Neutrophil (primary cell): ENCODE measurements around the gene PRSS2.
"Not testable (repeated sequence)": the region's sequence is repeated elsewhere in the genome, so short reads cannot be mapped to it uniquely, and the experiment has no call there.

Source experiments
- H3K27ac ChIP-seq: fragments of 200-600 bp; sonication (generic); 2 replicates; pipeline ENCODE4 v1.5.1; 2016; ENCODE audit warnings: mild to moderate bottlenecking, moderate library complexity
- H3K27me3 ChIP-seq: fragments of 200-600 bp; sonication (generic); 2 replicates; pipeline ENCODE4 v1.6.0; 2016; ENCODE audit warnings: mild to moderate bottlenecking
- H3K36me3 ChIP-seq: fragments of 200-600 bp; sonication (generic); 2 replicates; pipeline ENCODE4 v1.5.1; 2017
- H3K4me1 ChIP-seq, 2 experiments: fragments of 200-600 bp in 1 of 2; sonication (generic) in 1 of 2; 1 replicate in 1 of 2; 2 replicates in 1 of 2; pipeline versions ENCODE4 v1.5.1 to v1.6.1; 2013 to 2016; ENCODE audit warnings: low read depth in 1 of 2, low read length in 1 of 2, mild to moderate bottlenecking in 1 of 2, moderate library complexity in 1 of 2; ENCODE audit not compliant: control insufficient read depth in 1 of 2, insufficient read depth in 1 of 2
- H3K4me3 ChIP-seq, 2 experiments: fragments of 200-600 bp in 1 of 2; sonication (generic) in 1 of 2; 1 replicate in 1 of 2; 2 replicates in 1 of 2; pipeline ENCODE4 v1.5.1; 2013 to 2016; ENCODE audit warnings: low read depth in 1 of 2, low read length in 1 of 2, mild to moderate bottlenecking in 1 of 2, moderate library complexity in 1 of 2
- H3K9me3 ChIP-seq: fragments of 200-600 bp; sonication (generic); 2 replicates; pipeline ENCODE4 v1.5.1; 2016
- CTCF ChIP-seq: fragments of 200-600 bp; sonication (generic); IDR thresholded peaks from 2 replicates; pipeline ENCODE4 v1.5.1; 2016; ENCODE audit warnings: antibody characterized with exemption

PRSS2 gene

GRCh38 chr7:142773230-142773629 lies 2.5 kb downstream of the PRSS2 start:
- Histone ChIP-seq H3K27ac (no peak overlapping the region), H3K9me3 (no peaks in the 10 kb centered on the region), H3K36me3 (no peaks in the 10 kb centered on the region), H3K4me1 (no peaks in the 10 kb centered on the region), H3K27me3 (no peaks in the 10 kb centered on the region), H3K4me3 (no peak overlapping the region)
- no peak for TF ChIP-seq CTCF

GRCh38 chr7:142773937-142774744 lies 3.4 kb downstream of the PRSS2 start:
- H3K4me3 ChIP-seq: no peak overlapping the region
- no peaks in the 10 kb centered on the region for H3K27me3 ChIP-seq
- H3K36me3 ChIP-seq: no peaks in the 10 kb centered on the region
- no peaks in the 10 kb centered on the region for H3K9me3 ChIP-seq
- no peak overlapping the region for H3K27ac ChIP-seq
- TF ChIP-seq CTCF: no peak
- no peaks in the 10 kb centered on the region for H3K4me1 ChIP-seq

GRCh38 chr7:142774826-142775225 lies 4.1 kb downstream of the PRSS2 start:
- Histone ChIP-seq H3K27ac (no peak overlapping the region), H3K27me3 (no peaks in the 10 kb centered on the region), H3K4me3 (no peak overlapping the region), H3K36me3 (no peaks in the 10 kb centered on the region), H3K4me1 (no peaks in the 10 kb centered on the region), H3K9me3 (no peaks in the 10 kb centered on the region)
- TF ChIP-seq CTCF: no peak

- not testable (repeated sequence) for H3K36me3 ChIP-seq, H3K27ac ChIP-seq, H3K9me3 ChIP-seq, H3K4me1 ChIP-seq, H3K27me3 ChIP-seq, H3K4me3 ChIP-seq
These were observed 4.8 kb downstream of the PRSS2 start for GRCh38 chr7:142775351-142776115.

GRCh38 chr7:142776206-142776844 lies 5.6 kb downstream of the PRSS2 start:
- Histone ChIP-seq H3K9me3 (no peaks in the 10 kb centered on the region), H3K4me3 (no peak overlapping the region)
- no peak for TF ChIP-seq CTCF

GRCh38 chr7:142776845-142777225 lies 6.1 kb downstream of the PRSS2 start:
- not testable (repeated sequence) for H3K9me3 ChIP-seq, H3K36me3 ChIP-seq, H3K4me1 ChIP-seq, H3K27ac ChIP-seq, H3K4me3 ChIP-seq, H3K27me3 ChIP-seq

More at GRCh38 chr7:142776206-142776844, 5.6 kb downstream of the PRSS2 start:
- H3K27ac ChIP-seq: no peak overlapping the region
- H3K27me3 ChIP-seq: no peaks in the 10 kb centered on the region
- no peaks in the 10 kb centered on the region for H3K4me1 ChIP-seq
- H3K36me3 ChIP-seq: no peaks in the 10 kb centered on the region
